ENCODE results near the gene APOL6. TPM values are rescaled to one million over a fixed set of nuclear protein-coding genes. Genes with fewer than 3 reads are reported as not detected.

APOL6 gene, protein sequence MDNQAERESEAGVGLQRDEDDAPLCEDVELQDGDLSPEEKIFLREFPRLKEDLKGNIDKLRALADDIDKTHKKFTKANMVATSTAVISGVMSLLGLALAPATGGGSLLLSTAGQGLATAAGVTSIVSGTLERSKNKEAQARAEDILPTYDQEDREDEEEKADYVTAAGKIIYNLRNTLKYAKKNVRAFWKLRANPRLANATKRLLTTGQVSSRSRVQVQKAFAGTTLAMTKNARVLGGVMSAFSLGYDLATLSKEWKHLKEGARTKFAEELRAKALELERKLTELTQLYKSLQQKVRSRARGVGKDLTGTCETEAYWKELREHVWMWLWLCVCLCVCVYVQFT
- total RNA-seq: 10 to 100 TPM in 4 of 5 donors, 1 to 10 TPM in 1; 4.5 to 21.5 (median 10.5) TPM
- polyA plus RNA-seq: 1 to 10 TPM; 3.9 to 7.0 (median 4.9) TPM
- long read RNA-seq, donor 1, full-length matches to known transcripts: 1 of 1 reads
- long read RNA-seq, donor 1, partial matches to known transcripts: 0 of 1 reads
- long read RNA-seq, donor 1, other reads (novel, unspliced or antisense): 0 of 1 reads
- long read RNA-seq, donor 2: 0 reads
- long read RNA-seq, donor 3: 0 reads
- long read RNA-seq, donor 4, full-length matches to known transcripts: 1 of 1 reads
- long read RNA-seq, donor 4, partial matches to known transcripts: 0 of 1 reads
- long read RNA-seq, donor 4, other reads (novel, unspliced or antisense): 0 of 1 reads
- long read RNA-seq, donor 5, full-length matches to known transcripts: 3 of 3 reads
- long read RNA-seq, donor 5, partial matches to known transcripts: 0 of 3 reads
- long read RNA-seq, donor 5, other reads (novel, unspliced or antisense): 0 of 3 reads
- long read RNA-seq, donor 6, full-length matches to known transcripts: 5 of 5 reads
- long read RNA-seq, donor 6, partial matches to known transcripts: 0 of 5 reads
- long read RNA-seq, donor 6, other reads (novel, unspliced or antisense): 0 of 5 reads
- long read RNA-seq, donor 7, full-length matches to known transcripts: 5 of 5 reads
- long read RNA-seq, donor 7, partial matches to known transcripts: 0 of 5 reads
- long read RNA-seq, donor 7, other reads (novel, unspliced or antisense): 0 of 5 reads
- long read RNA-seq, donor 8, full-length matches to known transcripts: 1 of 1 reads
- long read RNA-seq, donor 8, partial matches to known transcripts: 0 of 1 reads
- long read RNA-seq, donor 8, other reads (novel, unspliced or antisense): 0 of 1 reads
- long read RNA-seq, donor 9, full-length matches to known transcripts: 1 of 1 reads
- long read RNA-seq, donor 9, partial matches to known transcripts: 0 of 1 reads
- long read RNA-seq, donor 9, other reads (novel, unspliced or antisense): 0 of 1 reads
- long read RNA-seq, donor 10, full-length matches to known transcripts: 3 of 3 reads
- long read RNA-seq, donor 10, partial matches to known transcripts: 0 of 3 reads
- long read RNA-seq, donor 10, other reads (novel, unspliced or antisense): 0 of 3 reads

DNA sequence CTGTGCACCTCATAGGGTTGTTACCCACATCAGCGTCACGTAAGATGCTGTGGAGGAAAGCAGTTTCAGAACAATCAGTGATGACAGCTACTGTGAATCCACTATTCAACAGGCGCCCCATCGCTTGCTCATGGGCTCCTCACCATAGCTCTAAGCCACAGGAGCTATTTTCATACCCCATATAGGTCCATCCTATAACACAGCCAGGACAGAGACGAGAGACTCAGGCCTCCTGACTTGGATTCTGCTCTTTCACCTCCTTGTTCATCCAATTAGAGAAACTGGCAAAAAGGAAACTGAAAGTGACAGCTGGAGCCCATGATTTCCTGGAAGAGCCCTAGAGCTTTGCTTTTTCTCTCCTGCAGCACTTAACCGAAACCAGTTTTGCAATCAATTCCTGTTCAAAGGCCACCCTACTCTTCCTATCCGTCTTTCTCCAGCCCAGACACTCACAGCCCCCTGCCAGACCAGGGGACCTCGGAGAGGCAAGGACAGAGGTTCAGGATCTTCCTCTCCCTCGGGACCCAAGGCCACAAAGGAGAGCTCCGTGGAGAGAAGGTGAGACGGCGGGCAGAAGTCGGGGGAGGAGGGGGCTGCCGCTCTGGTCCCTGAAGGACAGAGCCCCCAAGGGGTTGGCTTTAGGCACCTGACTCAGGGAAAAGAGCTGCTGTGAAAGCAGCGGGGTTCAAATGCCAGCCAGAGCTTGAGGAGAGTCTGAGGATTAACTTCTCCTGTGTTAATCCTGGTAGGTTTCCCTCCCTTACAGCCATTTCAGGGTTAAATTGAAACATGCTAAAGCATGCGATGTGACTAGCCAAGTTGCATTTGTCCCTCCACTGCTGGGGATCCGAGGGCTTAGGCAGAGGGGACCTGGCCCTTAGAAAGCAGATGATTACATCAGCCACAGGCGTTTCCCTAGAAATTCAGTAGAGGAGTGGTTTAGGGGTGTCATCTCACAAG is at the start of gene APOL6:
Gene APOL6 (plus strand): TSS at position 381 of the 960 bp plus-strand sequence. CDS start 7,980 bp downstream, outside the sequence.
- WGBS, 5 donors: 7 to 14% (median 11%) methylated on average over 18 of the region's 18 CpGs
- TF ChIP-seq, protein P1, sequence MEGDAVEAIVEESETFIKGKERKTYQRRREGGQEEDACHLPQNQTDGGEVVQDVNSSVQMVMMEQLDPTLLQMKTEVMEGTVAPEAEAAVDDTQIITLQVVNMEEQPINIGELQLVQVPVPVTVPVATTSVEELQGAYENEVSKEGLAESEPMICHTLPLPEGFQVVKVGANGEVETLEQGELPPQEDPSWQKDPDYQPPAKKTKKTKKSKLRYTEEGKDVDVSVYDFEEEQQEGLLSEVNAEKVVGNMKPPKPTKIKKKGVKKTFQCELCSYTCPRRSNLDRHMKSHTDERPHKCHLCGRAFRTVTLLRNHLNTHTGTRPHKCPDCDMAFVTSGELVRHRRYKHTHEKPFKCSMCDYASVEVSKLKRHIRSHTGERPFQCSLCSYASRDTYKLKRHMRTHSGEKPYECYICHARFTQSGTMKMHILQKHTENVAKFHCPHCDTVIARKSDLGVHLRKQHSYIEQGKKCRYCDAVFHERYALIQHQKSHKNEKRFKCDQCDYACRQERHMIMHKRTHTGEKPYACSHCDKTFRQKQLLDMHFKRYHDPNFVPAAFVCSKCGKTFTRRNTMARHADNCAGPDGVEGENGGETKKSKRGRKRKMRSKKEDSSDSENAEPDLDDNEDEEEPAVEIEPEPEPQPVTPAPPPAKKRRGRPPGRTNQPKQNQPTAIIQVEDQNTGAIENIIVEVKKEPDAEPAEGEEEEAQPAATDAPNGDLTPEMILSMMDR (IDR thresholded peaks at IDR 0.05): no peak
- TF ChIP-seq EP300 (IDR thresholded peaks at IDR 0.05) (no peak), POLR2AphosphoS5 (IDR thresholded peaks at IDR 0.05) (peak; percentile 22 to 85 (median 83)), POLR2A (IDR thresholded peaks at IDR 0.05) (no peak)
- peak; percentile 46 to 89 for DNase-seq

DNA sequence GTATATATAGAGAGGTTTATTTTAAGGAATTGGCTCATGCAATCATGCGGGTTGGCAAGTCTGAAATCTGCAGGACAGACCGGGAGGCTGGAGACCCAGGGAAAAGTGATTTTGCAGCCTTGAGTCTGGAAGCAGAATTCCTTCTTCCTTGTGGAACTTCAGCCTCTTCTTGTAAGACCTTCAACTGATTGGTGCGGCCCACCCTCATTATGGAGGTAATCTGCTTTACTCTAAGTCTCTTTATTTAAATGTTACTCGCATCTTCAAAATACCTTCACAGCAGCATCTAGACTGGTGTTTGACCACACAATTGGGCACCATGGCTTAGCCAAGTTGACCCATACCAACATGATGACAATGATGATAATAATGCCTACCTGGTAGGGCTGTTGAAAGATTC is 48.9 kb upstream of the APOL6 start:
- intact Hi-C loops (cut with DNase I; ENCODE audit: low total_unique reads): no loop called here
- Histone ChIP-seq H3K27me3 (no peaks in the 10 kb centered on the region), H3K4me3 (no peak overlapping the region), H3K36me3 (no peaks in the 10 kb centered on the region), H3K27ac (no peak overlapping the region), H3K4me1 (peaks cover 0 to 5% (median 1%) of the 10 kb centered on the region in 4 donors), H3K9me3 (no peaks in the 10 kb centered on the region)
- WGBS, 5 donors: 92 to 98% (median 96%) methylated on average over 4 of the region's 4 CpGs
- TF ChIP-seq, protein P1 (IDR thresholded peaks at IDR 0.05): no peak
- TF ChIP-seq POLR2A (IDR thresholded peaks at IDR 0.05) (no peak), EP300 (IDR thresholded peaks at IDR 0.05) (no peak), POLR2AphosphoS5 (IDR thresholded peaks at IDR 0.05) (no peak)
- no peak for DNase-seq

More for the DNA sequence above, at the start of gene APOL6:
- Histone ChIP-seq H3K4me3 (peak within 1 kb of the TSS; percentile 57 to 85 (median 66)), H3K27ac (peak within 1 kb of the TSS; percentile 90 to 98 (median 92)), H3K36me3 (peaks cover 0 to 3% (median 0%) of the 10 kb centered on the region in 4 donors), H3K9me3 (no peaks in the 10 kb centered on the region), H3K27me3 (no peaks in the 10 kb centered on the region), H3K4me1 (peaks cover 7 to 39% (median 36%) of the 10 kb centered on the region in 4 donors)
- intact Hi-C loops (cut with DNase I; ENCODE audit: low total_unique reads): no loop called here

- no peak for DNase-seq
- Histone ChIP-seq H3K4me1 (peaks cover 0 to 12% (median 6%) of the 10 kb centered on the region in 4 donors), H3K27me3 (no peaks in the 10 kb centered on the region), H3K4me3 (no peak overlapping the region), H3K36me3 (no peaks in the 10 kb centered on the region), H3K9me3 (no peaks in the 10 kb centered on the region), H3K27ac (no peak overlapping the region)
- no peak for TF ChIP-seq POLR2A (IDR thresholded peaks at IDR 0.05)
- no peak for TF ChIP-seq POLR2AphosphoS5 (IDR thresholded peaks at IDR 0.05)
- TF ChIP-seq, protein P1 (IDR thresholded peaks at IDR 0.05): no peak
- no peak for TF ChIP-seq EP300 (IDR thresholded peaks at IDR 0.05)
- intact Hi-C loops (cut with DNase I; ENCODE audit: low total_unique reads): no loop called here
- 74 to 86% (median 79%) methylated on average over 11 to 12 of the region's 12 CpGs for WGBS, 5 donors
These were observed 47.8 kb upstream of the APOL6 start for GRCh38 chr22:35600476-35600875.
